ENCODE results near the gene ACO1. TPM values are rescaled to one million over a fixed set of nuclear protein-coding genes. Genes with fewer than 3 reads are reported as not detected.

The ACO1 gene
- total and polyA plus RNA-seq, 9 of the 15 experiments (the other 6 are each of a cell fraction or from before 2014, with no cell fraction given), result 0.96 to 29.7 (median 16.9) TPM

DNA sequence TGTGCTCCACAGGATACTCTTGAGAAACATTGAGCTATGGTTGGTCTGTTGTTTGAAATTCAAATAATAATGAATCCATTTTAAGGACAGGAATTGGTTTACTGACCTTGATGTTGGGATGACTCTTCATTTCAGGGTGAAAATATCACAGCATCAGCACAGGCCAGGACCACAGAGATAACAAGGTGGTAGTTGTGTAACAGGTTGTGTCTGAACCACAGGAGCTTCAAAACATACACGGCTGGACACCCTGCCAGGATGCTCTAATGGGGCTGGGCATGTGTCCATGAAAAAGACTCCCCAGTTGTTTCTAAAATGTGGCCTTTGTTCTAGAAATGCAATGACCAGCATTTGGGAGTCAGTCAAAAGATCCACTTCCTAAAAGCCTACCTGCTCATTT is 69.8 kb downstream of the ACO1 start (continued):
- TF ChIP-seq DDX20 (tag; IDR thresholded peaks at IDR 0.05; ENCODE audit: low read depth), result no peak
- TF ChIP-seq ZC3H11A (IDR thresholded peaks at IDR 0.05; ENCODE audit: low read depth, low read length), result no peak
- TF ChIP-seq PTBP1 (IDR thresholded peaks at IDR 0.05; ENCODE audit: low read depth, low read length), result no peak

DNA sequence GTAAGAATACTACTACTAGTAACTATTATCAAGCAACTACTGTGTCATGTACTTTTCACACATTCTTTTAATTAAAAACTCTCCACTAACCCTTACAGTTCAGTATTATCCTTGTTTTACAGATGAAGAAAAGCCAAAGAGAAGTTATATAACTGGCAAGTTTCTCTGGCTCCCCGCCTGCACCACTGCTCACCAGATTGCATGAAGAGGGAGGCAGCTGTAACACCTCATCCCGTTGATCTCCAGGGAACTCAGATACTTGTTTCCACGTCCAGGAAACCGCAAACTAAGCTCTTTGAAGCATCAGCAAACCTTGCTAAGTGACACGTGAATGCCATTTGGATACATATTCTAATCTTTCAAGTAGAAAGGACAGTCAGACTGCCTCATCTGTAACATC is 71.3 kb downstream of the ACO1 start:
- no peak overlapping the region for H3K4me3 ChIP-seq
- no peaks in the 10 kb centered on the region for H3K27me3 ChIP-seq (ENCODE audit: control insufficient read depth in 2 of 2, insufficient read depth in 2 of 2, low read length in 2 of 2)
- 70% methylated on average over 2 of the region's 5 CpGs for WGBS (ENCODE audit: insufficient coverage, low coverage, missing lambda C conversion rate)
- FAIRE-seq (no peak), DNase-seq (ENCODE audit: extremely low read depth in 1 of 4, low spot score in 3 of 4) (no peak), ATAC-seq (no peak)
- H4K20me1 ChIP-seq (replicated peaks; ENCODE audit: control insufficient read depth, insufficient read depth, low read length), result no peaks in the 10 kb centered on the region
- H3K4me2 ChIP-seq (ENCODE audit: insufficient read depth, low read length), result no peak overlapping the region
- H3K27ac ChIP-seq (ENCODE audit: extremely low read depth, low read depth, low read length), result no peak overlapping the region
- no peak overlapping the region for H3K9ac ChIP-seq (ENCODE audit: insufficient read depth in 1 of 2, low read depth in 2 of 2, low read length in 2 of 2)
- no peaks in the 10 kb centered on the region for H3K4me1 ChIP-seq (replicated peaks in 1 of 2; ENCODE audit: control insufficient read depth in 2 of 2, insufficient read depth in 2 of 2, low read length in 2 of 2)
- H2AFZ ChIP-seq (ENCODE audit: low read depth, low read length), result no peak overlapping the region
- POLR2A ChIA-PET, result no interaction called here
- CTCF ChIA-PET (ENCODE audit: low intra/inter-chr PET ratio), result no interaction called here
- no TSS peak for BruUV-seq (replicated peaks)
- peaks cover 9% of the 10 kb centered on the region; the same call in 1 of the 3 replicates for H3K36me3 ChIP-seq (ENCODE audit: control insufficient read depth, insufficient read depth, low read length)
- no peaks in the 10 kb centered on the region for H3K9me3 ChIP-seq (replicated peaks; ENCODE audit: control insufficient read depth, insufficient read depth, low read depth, low read length)
- TF ChIP-seq BCOR (IDR thresholded peaks at IDR 0.05), result no peak
- TF ChIP-seq NR2F6 (CRISPR knock-in tag; IDR thresholded peaks at IDR 0.05), result no peak
- no peak for TF ChIP-seq ZNF436 (CRISPR knock-in tag; IDR thresholded peaks at IDR 0.05)
- TF ChIP-seq, protein P1, sequence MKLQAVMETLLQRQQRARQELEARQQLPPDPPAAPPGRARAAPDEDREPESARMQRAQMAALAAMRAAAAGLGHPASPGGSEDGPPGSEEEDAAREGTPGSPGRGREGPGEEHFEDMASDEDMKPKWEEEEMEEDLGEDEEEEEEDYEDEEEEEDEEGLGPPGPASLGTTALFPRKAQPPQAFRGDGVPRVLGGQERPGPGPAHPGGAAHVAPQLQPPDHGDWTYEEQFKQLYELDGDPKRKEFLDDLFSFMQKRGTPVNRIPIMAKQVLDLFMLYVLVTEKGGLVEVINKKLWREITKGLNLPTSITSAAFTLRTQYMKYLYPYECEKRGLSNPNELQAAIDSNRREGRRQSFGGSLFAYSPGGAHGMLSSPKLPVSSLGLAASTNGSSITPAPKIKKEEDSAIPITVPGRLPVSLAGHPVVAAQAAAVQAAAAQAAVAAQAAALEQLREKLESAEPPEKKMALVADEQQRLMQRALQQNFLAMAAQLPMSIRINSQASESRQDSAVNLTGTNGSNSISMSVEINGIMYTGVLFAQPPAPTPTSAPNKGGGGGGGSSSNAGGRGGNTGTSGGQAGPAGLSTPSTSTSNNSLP (IDR thresholded peaks at IDR 0.05; ENCODE audit: borderline replicate concordance, low read depth, low read length), result no peak
- TF ChIP-seq CREBBP (IDR thresholded peaks at IDR 0.05; ENCODE audit: low read depth, low read length), result no peak
- TF ChIP-seq ZNF197 (CRISPR knock-in tag; IDR thresholded peaks at IDR 0.05; ENCODE audit: low read depth), result no peak
- TF ChIP-seq, protein P2, sequence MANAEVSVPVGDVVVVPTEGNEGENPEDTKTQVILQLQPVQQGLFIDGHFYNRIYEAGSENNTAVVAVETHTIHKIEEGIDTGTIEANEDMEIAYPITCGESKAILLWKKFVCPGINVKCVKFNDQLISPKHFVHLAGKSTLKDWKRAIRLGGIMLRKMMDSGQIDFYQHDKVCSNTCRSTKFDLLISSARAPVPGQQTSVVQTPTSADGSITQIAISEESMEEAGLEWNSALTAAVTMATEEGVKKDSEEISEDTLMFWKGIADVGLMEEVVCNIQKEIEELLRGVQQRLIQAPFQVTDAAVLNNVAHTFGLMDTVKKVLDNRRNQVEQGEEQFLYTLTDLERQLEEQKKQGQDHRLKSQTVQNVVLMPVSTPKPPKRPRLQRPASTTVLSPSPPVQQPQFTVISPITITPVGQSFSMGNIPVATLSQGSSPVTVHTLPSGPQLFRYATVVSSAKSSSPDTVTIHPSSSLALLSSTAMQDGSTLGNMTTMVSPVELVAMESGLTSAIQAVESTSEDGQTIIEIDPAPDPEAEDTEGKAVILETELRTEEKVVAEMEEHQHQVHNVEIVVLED (CRISPR knock-in tag; IDR thresholded peaks at IDR 0.05), result no peak
- no peak for TF ChIP-seq HDAC8 (tag; IDR thresholded peaks at IDR 0.05)
- TF ChIP-seq FOXK2 (conservative IDR thresholded peaks at IDR 0.05 in 1 of 2, IDR thresholded peaks at IDR 0.05 in 1 of 2; ENCODE audit: low read depth in 2 of 2), result no peak
- TF ChIP-seq, protein P3, sequence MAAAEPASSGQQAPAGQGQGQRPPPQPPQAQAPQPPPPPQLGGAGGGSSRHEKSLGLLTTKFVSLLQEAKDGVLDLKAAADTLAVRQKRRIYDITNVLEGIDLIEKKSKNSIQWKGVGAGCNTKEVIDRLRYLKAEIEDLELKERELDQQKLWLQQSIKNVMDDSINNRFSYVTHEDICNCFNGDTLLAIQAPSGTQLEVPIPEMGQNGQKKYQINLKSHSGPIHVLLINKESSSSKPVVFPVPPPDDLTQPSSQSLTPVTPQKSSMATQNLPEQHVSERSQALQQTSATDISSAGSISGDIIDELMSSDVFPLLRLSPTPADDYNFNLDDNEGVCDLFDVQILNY (CRISPR knock-in tag; IDR thresholded peaks at IDR 0.05), result no peak
- TF ChIP-seq XRCC3 (IDR thresholded peaks at IDR 0.05), result no peak
- no peak for TF ChIP-seq FOSL1 (tag; conservative IDR thresholded peaks at IDR 0.05)
- no peak for TF ChIP-seq ZNF785 (CRISPR knock-in tag; IDR thresholded peaks at IDR 0.05)
- in situ Hi-C loops (cut with MboI), result no loop called here
- intact Hi-C loops (cut with micrococcal nuclease), result no loop called here
- H3K79me2 ChIP-seq (ENCODE audit: control insufficient read depth, insufficient read depth, low read length), result no peaks in the 10 kb centered on the region
- H3K9me1 ChIP-seq (ENCODE audit: control insufficient read depth, insufficient read depth, low read length), result no peaks in the 10 kb centered on the region

All from K562 (cell line).